Loucy (cell line): ENCODE data around the gene COL1A1.

ENCODE experiments used
- H2AFZ ChIP-seq: fragments of 200-600 bp; sonication (generic); 2 replicates; pipeline ENCODE4 v1.6.0; 2016; ENCODE audit warnings: antibody characterized with exemption, mild to moderate bottlenecking, low read length, moderate library complexity
- H3F3A ChIP-seq: fragments of 200-600 bp; 2 replicates; pipeline ENCODE4 v1.6.0; 2016; ENCODE audit warnings: antibody characterized with exemption, low read depth, mild to moderate bottlenecking
- H3K27me3 ChIP-seq: fragments of 200-600 bp; sonication (generic); 2 replicates; pipeline ENCODE4 v1.6.1; 2014; ENCODE audit warnings: low read length, mild to moderate bottlenecking; ENCODE audit not compliant: insufficient read depth, poor library complexity, severe bottlenecking
- H3K36me3 ChIP-seq: fragments of 200-600 bp; sonication (generic); 2 replicates; pipeline ENCODE4 v1.6.1; 2016; ENCODE audit warnings: low read length; ENCODE audit not compliant: insufficient read depth
- H3K4me1 ChIP-seq: fragments of 200-600 bp; sonication (generic); 2 replicates; pipeline ENCODE4 v1.5.1; 2014; ENCODE audit warnings: low read length, mild to moderate bottlenecking; ENCODE audit not compliant: insufficient read depth, poor library complexity, severe bottlenecking
- H3K4me2 ChIP-seq: fragments of 200-600 bp; sonication (generic); 2 replicates; pipeline ENCODE4 v1.6.0; 2014; ENCODE audit warnings: antibody characterized with exemption, low read length, low read depth, mild to moderate bottlenecking; ENCODE audit not compliant: poor library complexity, severe bottlenecking
- H3K4me3 ChIP-seq: fragments of 200-600 bp; sonication (generic); 2 replicates; pipeline ENCODE4 v1.5.1; 2014; ENCODE audit warnings: low read length, mild to moderate bottlenecking, mixed read lengths; ENCODE audit not compliant: poor library complexity, severe bottlenecking
- H3K79me2 ChIP-seq: fragments of 200-600 bp; sonication (generic); 2 replicates; pipeline ENCODE4 v1.6.1; 2014; ENCODE audit warnings: low read length; ENCODE audit not compliant: insufficient read depth
- H3K9ac ChIP-seq: fragments of 200-600 bp; sonication (generic); 2 replicates; pipeline ENCODE4 v1.6.0; 2014; ENCODE audit warnings: mild to moderate bottlenecking, low read depth, low read length, moderate library complexity; ENCODE audit not compliant: poor library complexity, severe bottlenecking
- H3K9me2 ChIP-seq: fragments of 200-600 bp; sonication (generic); replicated peaks from 2 replicates; pipeline ENCODE4 v1.6.1; 2016; ENCODE audit warnings: low read depth, low read length, mixed read lengths
- H3K9me3 ChIP-seq: fragments of 200-600 bp; sonication (generic); 2 replicates; pipeline ENCODE4 v1.6.1; 2014; ENCODE audit warnings: mild to moderate bottlenecking, antibody characterized with exemption, low read length, low read depth; ENCODE audit not compliant: insufficient read depth
- H4K20me1 ChIP-seq: fragments of 200-600 bp; sonication (generic); 2 replicates; pipeline ENCODE4 v1.6.0; 2014; ENCODE audit warnings: antibody characterized with exemption, low read length, mild to moderate bottlenecking; ENCODE audit not compliant: insufficient read depth, poor library complexity, severe bottlenecking
- CTCF ChIP-seq: fragments of 200-600 bp; sonication (generic); conservative IDR thresholded peaks from 2 replicates; pipeline ENCODE4 v1.5.1; 2014; ENCODE audit warnings: mild to moderate bottlenecking, antibody characterized with exemption, low read length
- EZH2phosphoT487 ChIP-seq: fragments of 200-600 bp; IDR thresholded peaks from 2 replicates; pipeline ENCODE4 v1.6.1; 2018; ENCODE audit warnings: antibody characterized with exemption, mild to moderate bottlenecking, moderate library complexity, borderline replicate concordance

Gene COL1A1

DNA sequence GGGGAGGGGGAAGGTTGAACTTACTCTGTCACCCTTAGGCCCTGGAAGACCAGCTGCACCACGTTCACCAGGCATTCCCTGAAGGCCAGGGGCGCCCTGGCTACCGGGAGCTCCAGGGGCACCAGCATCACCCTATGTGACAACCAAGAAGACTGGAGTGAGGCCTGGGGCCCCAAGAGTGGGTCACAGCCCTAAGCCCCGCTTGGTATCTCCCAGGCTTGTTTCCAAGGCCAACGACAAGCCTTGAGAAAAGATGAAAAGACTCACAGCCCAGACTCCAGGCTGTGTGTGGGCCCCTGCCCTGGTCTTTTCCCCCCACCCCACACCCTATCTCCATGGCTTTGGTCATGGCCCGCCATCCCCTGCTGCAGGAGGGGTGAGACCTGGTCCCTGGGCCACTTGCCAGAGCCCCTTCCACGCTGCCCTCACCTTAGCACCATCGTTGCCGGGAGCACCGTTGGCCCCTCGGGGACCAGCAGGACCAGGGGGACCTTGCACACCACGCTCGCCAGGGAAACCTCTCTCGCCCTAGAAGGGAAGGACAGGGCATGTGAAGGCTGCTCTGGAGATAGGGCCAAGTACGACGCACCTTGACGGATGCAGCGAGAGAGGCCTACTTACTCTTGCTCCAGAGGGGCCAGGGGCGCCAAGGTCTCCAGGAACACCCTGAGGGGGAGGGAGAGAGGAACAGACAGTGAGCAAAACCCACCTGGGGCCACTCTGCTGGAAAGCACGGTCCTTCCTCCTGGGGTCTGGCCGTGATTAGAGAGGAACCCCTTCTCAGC, 9.9 kb downstream of the COL1A1 start:
- no peak for TF ChIP-seq CTCF
- TF ChIP-seq EZH2phosphoT487 = no peak
- Histone ChIP-seq H3K27me3 (no peaks in the 10 kb centered on the region), H3K9ac (no peak overlapping the region), H4K20me1 (no peaks in the 10 kb centered on the region), H3K79me2 (no peaks in the 10 kb centered on the region), H3K9me2 (no peaks in the 10 kb centered on the region), H3K9me3 (no peaks in the 10 kb centered on the region), H3K4me3 (no peak overlapping the region), H3K4me2 (no peak overlapping the region), H3K4me1 (no peaks in the 10 kb centered on the region), H3K36me3 (no peaks in the 10 kb centered on the region), H3F3A (no peaks in the 10 kb centered on the region), H2AFZ (no peak overlapping the region)

DNA sequence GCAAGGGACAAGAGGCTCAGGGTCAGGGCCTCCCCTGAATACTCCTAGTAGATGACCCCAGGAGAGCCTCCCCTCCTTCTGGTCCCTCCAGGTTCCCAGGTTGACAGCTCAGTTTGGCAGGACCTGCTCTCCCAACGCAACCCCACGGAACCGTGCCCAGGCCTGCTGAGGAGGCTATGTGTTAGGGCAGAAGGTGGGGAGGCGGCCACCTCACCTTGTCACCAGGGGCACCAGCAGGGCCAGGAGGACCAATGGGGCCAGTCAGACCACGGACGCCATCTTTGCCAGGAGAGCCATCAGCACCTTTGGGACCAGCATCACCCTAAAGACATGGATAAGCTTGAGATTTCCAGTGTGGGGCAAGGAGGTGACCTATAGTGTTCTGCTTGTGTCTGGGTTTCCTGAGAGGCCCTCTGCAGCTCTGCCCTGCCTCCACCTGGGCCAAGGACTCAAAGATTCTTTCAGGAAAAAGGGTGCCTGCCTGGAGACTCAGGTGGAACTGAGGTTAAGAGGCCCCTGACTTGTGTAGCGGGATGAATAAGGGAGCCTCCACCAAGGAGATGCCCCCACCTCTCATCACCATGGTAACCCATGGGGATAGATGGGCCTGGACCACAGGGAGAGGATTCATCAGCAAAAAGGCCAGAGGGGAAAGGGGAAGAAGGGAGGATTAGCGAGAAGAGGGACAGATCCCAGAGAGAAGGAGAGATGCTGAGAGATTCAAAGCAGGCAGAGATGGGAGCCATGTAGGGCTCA, 10.7 kb downstream of the COL1A1 start:
- Histone ChIP-seq H3K27me3 (no peaks in the 10 kb centered on the region), H3K9ac (no peak overlapping the region), H3K4me3 (no peak overlapping the region), H3K4me2 (no peak overlapping the region), H3K9me3 (no peaks in the 10 kb centered on the region), H3K4me1 (no peaks in the 10 kb centered on the region), H2AFZ (no peak overlapping the region), H4K20me1 (no peaks in the 10 kb centered on the region), H3K36me3 (no peaks in the 10 kb centered on the region), H3F3A (no peaks in the 10 kb centered on the region), H3K79me2 (no peaks in the 10 kb centered on the region), H3K9me2 (no peaks in the 10 kb centered on the region)
- TF ChIP-seq CTCF (no peak), EZH2phosphoT487 (no peak)

DNA sequence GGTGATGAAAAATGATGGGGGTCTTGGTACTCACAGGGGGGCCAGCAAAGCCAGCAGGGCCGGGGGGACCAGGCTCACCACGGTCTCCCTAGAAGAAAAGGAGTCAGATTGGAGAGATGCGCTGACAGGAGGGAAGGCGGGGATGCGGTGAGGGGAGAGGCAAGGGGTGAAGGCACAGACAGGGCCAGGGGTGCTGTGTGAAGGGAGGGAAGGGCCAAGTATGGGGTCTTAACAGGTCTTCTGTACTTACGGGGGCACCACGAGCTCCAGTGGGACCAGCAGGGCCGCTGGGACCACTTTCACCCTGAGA, 11.2 kb downstream of the COL1A1 start:
- no peak overlapping the region for H3K9ac ChIP-seq
- H3K27me3 ChIP-seq = no peaks in the 10 kb centered on the region
- no peaks in the 10 kb centered on the region for H3K9me3 ChIP-seq
- TF ChIP-seq EZH2phosphoT487 (no peak), CTCF (no peak)
- H3K4me2 ChIP-seq = no peak overlapping the region
- no peaks in the 10 kb centered on the region for H3K79me2 ChIP-seq
- H4K20me1 ChIP-seq = no peaks in the 10 kb centered on the region
- H3K36me3 ChIP-seq = no peaks in the 10 kb centered on the region
- H3K9me2 ChIP-seq = no peaks in the 10 kb centered on the region
- no peaks in the 10 kb centered on the region for H3K4me1 ChIP-seq
- no peak overlapping the region for H2AFZ ChIP-seq
- H3K4me3 ChIP-seq = no peak overlapping the region
- H3F3A ChIP-seq = no peaks in the 10 kb centered on the region
